Inflammatory macrophage treated with lipopolysaccharide for 4 hours (primary cell): Measurements from ENCODE around the gene ZNF343.
"Not testable (repeated sequence)": the region's sequence is repeated elsewhere in the genome, so short reads cannot be mapped to it uniquely, and the experiment has no call there.

Experiments used
- DNase-seq: peaks from one replicate; pipeline ENCODE4 v3.0.0-alpha.2; 2020

ZNF343 gene

DNA sequence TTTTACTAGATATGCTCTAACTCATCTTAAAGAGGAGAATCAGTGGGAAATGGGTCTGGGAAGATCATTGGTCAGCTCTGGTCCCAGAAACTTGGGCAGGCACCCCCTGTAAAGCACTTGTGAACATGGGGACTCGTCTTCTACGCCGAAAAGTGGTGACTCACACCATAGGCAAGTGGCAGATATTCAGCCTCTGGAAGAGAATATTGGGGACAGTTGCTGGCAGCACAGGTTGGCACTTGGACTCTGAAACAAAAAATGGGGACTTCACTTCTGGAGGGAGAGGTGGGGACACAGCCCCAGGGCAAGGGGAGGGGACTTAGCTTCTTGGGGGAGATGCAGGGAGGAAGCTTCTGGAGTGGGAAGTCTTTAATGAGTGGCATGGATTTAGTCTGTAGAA, 11.9 kb upstream of the ZNF343 start:
- no peak for DNase-seq

DNA sequence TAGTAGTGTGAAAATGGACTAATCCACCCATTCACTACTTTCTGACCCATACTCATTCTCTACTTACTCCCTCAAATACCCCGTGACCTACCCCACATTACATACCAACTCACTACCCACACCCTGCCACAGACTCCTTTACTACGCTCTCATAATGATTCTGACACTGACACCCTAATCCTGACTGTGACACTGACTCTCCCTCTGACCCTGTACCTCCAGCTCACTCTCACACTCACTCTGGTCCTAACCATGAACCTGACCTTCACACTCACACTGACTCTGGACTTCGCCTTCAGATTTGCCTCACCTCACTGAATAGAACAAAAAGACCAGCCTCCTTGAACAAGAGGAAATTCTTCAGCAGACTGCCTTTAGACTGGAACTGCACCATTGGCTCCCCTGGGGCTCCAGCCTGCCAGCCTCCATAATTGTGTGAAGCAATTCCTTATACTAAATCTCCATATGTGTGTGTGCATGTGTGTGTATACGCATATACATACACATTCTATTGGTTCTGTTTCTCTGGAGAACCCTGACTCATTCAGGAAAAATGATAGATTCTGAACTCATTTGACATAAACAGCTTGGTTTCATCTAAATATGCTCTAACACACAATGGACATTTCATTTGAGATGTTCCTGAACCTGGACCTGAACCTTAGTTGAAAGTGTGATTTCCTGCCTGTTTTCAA, 10.5 kb upstream of the ZNF343 start:
- no peak for DNase-seq

DNA sequence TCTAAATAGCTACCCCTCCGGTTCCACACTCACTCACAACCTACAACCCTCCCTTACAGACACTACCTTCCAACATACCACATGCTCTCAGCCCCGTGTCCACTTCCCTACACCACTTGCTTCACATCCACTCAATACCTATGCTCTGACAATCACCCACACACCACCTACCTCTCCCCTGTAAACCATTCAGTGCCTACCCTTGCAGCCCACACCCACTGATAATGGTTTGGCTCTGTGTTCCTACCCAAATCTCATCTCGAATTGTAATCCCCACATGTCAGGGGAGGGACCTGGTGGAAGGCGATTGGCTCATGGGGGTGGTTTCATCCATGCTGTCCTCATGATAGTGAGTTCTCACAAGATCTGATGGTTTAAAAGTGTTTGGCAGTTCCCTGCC, 9.8 kb upstream of the ZNF343 start:
- DNase-seq, result no peak

DNA sequence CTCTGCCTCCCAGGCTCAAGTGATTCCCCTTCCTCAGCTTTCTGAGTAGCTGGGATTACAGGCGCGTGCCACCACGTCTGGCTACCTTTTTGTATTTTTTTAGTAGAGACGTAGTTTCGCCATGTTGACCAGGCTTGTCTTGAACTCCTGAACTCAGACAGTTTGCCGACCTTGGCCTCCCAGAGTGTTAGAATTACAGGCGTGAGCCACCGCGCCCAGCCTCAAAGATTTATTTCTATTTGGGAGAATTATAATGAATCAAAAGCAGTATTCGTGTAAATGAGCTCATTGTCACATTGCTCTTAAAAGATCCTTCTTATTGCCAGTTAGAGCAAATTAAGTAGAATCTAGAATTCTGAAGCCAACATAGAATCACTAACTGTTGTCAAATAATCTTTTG, 9.4 kb upstream of the ZNF343 start:
- DNase-seq, result no peak

DNA sequence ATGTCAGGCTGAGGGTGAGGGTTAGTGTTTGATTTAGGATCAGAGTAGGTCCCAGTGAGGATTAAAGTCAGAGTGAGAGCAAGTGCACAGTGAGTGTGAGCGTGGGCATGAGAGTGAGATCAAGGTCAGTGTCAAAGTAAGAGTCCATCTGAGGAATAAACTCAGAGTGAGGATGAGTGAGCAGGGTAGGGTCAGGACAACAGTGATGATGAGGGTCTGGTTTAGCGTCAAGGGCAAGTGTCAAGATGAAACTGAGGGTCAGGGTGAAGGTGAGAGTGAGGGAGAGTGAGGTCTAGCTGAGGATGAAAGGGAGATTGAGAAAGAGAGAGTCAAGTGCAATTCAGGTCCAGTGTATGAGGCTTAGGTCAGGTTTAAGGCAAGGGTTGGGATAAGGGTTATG, 7.7 kb upstream of the ZNF343 start:
- no peak for DNase-seq

DNA sequence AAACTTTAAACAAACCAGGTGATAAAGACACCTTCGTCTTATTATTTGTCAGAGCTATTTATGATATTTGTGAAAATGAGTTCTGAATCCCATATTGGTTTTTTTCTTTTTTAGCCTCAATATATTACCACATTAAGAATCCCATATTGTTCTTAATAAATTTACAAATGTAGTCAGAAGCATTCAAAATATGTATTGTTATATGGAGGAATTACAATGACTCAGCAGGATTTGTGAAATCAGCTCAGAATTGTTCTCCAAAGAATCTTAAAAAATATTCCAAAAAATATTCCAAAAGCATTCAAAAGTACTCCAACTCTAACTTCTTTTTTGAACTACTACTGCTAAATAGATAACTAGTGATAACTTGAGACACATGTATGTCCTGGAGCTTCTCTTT, 6.5 kb upstream of the ZNF343 start:
- no peak for DNase-seq

DNA sequence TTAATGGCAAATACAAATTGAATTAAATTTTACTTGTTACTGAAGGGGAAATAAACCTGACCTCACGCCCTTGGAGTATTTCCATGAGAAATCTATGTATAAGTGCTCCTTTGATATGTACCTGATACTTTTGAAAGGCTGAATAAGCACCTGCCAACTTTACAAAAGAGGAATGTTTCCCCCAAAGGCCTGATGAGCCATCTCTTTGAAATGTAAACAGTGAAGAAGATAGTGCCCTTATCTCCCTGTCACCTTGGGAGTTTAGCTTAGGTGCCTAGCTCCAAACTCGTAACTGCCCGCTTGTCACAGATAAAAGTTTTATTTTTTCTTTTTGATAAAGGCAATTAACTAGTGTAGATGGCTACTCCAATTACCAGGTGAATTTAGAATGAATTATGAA, 1.1 kb upstream of the ZNF343 start:
- no peak for DNase-seq

DNA sequence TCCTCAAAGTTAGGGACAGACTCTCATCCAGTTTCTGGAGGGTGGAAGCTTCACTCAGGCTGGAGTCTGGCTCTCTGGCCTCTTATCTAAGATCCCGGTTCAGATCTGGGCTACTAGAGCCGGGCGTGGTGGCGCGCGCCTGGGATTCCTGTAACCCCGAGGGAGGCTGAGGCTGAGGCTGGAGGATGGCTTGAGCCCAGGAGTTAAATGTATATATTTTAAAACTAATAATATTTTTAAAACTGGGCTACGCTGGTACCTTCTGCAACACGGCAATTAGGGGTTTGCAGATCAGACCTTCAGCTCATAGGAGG, 710 bp upstream of the ZNF343 start:
- DNase-seq, result no peak

DNA sequence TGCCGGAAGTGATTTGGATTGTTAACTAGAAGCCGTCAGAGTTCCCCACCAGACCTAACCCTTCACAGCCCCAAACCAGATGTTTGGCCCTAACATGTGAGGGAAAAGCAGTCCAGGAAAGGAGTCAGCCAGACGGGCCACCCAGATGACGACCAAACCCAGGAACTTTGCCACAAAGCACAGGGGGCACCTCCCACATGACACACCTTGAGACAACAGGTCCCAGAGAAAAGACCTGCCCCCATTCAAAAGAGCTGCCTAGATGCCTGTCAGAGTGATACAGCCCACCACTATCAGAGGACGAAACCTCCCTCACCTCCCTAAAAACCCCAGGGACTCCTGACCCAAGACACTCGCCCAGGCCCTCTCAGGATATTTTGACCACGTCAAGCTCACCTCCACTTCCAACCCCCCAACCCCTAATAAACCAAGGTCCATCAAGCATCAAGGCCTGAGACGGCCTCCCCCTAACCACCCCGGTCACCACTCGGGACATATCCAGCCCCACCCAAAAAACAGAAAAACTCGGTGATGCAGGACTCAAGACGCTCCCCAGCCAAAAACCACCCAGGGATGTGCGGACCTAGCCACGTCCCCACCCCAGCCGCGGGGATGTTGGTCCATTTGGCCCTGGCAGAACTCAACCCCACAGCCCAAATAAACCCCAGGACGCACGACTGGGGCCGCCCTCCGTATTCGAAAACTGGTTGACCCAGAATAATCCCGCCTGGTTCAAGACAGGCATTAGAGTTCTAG, 662 bp downstream of the ZNF343 start:
- no peak for DNase-seq

DNA sequence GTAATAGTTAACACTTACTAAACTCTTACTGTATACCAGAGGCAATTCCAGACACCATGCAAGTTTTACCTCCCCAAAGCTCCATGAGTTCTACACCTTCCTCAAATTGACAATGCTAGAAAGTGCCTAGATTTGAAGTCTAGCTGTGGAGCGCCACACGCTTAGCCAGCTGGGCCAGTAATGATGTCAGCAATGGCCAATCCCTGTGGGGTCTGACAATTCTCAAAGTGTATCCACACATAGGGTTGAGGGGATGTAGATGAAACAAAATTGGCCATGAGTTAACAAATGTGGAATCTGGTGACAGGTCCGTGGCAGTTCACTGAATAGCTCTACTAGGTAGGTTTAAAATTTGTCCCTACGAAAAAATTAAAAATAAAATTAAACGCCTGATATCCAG, 1.3 kb downstream of the ZNF343 start:
- DNase-seq, result no peak

DNA sequence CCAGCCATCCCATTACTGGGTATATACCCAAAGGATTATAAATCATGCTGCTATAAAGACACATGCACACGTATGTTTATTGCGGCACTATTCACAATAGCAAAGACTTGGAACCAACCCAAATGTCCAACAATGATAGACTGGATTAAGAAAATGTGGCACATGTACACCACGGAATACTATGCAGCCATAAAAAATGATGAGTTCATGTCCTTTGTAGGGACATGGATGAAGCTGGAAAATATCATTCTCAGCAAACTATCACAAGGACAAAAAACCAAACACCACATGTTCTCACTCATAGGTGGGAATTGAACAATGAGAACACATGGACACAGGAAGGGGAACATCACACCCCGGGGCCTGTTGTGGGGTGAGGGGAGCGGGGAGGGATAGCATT, 2.3 kb downstream of the ZNF343 start:
- not testable (repeated sequence) for DNase-seq

DNA sequence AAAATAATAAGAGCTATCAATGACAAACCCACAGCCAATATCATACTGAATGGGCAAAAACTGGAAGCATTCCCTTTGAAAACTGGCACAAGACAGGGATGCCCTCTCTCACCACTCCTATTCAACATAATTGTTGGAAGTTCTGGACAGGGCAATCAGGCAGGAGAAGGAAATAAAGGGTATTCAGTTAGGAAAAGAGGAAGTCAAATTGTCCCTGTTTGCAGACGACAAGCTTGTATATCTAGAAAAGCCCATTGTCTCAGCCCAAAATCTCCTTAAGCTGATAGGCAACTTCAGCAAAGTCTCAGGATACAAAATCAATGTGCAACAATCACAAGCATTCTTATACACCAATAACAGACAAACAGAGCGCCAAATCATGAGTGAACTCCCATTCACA, 3.9 kb downstream of the ZNF343 start:
- not testable (repeated sequence) for DNase-seq

DNA sequence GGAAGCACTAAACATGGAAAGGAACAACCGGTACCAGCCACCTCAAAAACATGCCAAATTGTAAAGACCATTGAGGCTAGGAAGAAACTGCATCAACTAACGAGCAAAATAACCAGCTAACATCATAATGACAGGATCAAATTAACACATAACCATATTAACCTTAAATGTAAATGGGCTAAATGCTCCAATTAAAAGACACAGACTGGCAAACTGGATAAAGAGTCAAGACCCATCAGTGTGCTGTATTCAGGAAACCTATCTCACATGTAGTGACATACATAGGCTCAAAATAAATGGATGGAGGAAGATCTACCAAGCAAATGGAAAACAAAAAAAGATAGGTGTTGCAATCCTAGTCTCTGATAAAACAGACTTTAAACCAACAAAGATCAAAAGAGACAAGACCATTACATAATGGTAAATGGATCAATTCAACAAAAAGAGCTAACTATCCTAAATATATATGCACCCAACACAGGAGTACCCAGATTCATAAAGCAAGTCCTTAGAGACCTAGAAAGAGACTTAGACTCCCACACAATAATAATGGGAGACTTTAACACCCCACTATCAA, 5.8 kb downstream of the ZNF343 start:
- not testable (repeated sequence) for DNase-seq

DNA sequence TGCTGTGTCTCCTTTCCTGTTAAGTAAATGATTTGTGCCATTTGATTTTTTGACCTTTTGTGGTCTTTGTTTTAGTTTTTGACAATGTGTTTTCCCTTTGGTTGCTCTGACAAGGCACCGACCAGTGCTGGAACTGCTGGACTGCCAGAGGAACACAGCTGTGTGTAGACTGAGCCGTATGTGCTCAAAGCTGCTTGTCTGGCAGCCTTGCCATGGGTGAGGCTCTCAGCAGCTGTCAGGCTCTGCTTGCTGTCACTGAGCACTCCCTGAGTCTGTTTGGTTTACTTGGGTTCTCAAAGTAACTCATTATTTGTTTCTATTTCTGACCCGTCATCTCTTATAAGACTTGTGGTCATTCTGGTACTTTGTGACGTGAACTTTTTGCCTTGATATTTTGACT, 23.1 kb downstream of the ZNF343 start:
- DNase-seq, result no peak

DNA sequence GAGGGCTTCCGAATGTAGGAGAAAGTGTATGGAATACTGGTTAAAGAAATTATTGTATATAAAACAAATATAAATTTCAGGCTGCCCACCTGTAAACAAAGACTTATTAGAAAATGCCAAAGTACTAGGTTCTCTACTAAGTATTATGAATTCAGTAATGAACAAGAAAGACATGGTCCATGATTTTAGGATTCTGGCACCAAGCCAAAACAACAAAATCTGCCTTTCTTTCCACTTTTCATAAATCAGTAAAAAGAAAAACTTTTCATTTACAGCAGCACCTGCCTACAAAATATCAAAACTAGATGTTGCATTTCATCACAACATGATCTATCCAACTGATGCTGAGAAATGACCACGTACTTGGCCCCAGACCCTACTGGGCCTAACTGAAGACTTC, 23.6 kb downstream of the ZNF343 start:
- no peak for DNase-seq

DNA sequence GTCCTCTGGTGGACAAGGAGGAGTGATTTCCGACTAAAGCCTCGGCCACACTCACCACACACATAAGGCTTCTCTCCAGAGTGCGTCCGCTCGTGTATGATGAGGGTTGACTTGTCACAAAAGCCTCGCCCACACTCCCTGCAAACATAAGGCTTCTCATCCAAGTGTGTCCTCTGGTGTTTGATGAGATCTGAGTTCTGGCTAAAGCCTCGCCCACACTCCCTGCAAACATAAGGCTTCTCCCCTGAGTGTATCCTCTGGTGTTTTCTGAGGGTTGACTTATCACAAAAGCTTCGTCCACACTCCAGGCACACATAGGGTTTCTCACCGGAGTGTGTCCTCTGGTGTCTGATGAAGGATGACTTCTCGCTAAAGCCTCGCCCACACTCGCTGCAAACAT, 25.2 kb downstream of the ZNF343 start:
- DNase-seq, result no peak

DNA sequence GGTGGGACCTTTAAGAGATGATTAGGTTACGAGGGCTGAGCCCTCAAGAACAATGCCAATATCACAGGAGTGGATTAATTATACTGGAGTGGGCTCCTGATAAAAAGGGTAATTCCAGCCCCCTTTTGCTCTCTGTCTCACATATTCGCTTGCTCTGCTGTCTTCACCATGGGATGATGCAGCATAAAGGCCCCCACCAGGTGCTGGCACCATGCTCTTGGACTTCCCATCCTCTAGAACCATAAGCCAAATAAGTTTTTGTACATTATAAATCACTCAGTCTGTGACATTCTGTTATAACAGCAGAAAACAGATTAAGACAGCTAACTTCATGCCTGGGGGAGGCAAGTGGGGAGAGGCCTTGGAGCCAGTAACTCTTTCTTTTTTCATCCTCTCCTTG, 28.3 kb downstream of the ZNF343 start:
- DNase-seq, result no peak

DNA sequence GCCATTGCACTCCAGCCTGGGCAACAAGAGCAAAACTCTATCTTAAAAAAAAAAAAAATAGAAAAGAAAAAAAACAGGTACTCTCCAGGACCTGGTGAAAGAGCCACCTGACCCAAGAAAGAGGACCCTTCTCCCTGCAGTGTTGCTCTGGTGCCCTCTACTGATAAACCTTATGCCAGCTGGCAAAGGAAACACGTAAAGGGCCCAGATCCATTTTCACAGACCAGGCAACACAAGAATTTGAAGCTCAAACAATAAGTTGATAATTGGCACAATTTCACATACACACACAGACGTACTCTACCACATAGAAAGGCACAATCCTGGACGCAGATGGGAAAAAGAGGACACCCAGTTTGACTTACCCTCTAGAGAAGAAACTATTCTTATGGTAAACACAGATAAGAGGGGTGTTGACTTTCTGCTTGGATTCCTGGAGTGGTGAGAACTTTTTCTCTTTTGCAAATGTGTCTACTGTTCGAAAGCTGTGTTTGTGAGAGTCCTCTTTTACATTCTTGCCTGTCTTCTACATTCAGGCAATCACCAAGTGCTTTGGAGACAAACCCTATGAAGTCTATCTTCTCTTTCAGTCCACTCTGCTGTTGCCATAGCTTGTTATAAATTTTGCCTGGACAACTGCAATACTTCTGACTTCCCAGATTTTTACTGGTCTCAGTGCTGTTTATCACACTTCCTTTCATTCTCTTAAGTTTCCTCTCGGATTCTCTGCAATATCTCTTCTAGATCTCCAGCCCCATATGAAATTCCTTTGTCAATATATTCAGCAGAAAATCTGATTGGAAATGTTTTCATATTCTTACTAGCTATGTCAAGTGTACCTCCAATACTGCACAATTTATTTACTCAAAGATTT, 31.7 kb downstream of the ZNF343 start:
- no peak for DNase-seq

DNA sequence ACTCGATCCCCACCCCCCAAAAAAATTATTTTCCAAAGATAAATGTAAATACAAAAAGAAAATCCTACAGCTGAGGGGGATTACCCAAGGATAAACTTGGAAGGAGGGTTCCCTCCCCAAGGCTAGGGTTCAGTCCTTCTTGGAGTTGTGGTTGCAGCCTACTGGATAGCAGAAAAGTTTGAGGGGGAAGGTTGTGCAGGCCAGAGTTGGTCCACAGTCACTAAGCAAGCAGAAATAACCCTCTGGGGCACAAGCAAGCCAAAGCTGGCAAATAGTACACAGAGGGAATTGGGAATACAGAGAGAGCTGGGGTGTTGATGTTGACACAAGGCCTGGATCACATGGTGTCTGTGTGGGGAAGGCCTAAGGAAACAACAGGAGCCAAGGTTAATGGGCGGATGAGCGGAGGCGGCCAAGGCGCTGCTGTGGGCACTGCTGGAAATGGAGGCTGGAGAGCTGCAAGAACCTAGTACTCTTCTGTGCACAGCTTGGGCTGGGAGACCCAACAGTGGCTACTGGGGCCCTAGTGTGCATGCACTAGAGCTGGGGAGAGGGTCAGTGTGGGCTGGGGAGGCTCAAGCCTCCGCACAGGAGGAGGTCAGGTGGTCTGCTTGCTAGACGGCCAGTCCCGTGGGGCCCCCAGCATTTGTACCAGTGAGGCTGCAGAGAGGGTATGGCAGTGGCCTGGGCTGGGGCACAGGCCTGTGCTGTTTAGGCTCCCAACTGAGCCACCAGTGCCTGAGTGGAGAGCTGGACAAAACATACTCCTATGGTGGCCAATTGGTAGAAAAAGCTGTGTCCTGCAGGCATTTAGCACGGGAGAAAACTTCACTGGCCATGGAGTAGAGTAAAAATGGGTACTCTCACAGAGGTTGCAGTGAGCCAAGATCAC, 32.6 kb downstream of the ZNF343 start:
- DNase-seq, result no peak

DNA sequence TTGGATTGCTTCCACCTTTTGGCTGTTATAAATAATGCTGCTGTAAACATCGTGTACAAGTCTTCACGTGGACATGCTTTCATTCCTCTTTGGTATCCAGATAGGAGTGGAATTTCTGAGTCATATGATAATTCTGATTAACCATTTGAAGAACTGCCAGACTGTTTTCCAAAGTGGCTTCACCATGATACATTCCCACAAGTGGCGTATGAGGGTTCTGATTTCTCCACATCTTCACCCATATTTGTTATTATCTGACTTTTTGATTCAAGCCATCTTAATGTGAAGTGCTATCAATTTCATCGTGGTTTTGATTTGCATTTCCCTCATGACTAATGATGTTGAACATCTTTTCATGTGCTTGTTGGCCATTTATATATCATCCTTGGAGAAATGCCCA, 35.2 kb downstream of the ZNF343 start:
- no peak for DNase-seq

DNA sequence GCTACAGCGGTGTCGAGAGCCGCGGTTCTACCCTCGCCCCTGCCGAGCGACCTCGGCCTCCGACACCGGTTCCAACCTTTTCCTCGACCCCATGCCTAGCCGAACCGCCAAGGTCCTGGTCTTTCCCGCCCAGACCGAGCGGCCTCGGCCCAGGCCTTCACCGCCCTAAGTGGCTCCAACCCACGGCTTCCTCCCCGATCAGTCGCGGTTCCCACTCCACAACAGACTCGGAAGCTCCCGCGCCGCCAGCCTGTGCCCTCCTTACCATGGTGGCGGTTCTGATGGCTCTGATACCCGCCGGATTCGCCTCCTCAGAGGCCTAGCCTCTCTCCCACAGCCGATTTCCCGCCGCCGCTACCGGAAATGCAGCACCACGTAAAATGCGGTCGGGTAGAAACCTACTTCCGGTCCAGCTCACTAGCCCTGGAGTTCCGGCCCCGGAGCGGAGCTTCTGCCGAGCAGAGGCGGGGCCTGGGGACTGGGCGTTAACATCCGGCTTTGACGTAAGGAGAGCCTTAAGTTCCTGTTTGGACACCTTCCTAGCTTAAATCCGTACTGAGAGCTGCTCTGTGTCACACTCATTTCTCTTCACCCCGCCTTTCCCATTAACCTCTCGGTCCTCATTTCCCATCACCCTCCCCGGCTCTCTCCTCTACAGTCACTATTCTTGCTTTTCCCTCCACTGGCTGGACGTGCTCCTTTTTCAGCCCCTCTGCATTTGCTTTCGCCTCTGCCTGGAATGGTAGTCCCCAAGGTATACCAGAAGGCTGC, 38.1 kb downstream of the ZNF343 start, which contains the start of gene SNRPB:
SNRPB (minus strand) TSS at position 367 of the 771 bp plus-strand sequence; CDS start at position 268, 99 bp downstream.
- DNase-seq, result peak; percentile 99

DNA sequence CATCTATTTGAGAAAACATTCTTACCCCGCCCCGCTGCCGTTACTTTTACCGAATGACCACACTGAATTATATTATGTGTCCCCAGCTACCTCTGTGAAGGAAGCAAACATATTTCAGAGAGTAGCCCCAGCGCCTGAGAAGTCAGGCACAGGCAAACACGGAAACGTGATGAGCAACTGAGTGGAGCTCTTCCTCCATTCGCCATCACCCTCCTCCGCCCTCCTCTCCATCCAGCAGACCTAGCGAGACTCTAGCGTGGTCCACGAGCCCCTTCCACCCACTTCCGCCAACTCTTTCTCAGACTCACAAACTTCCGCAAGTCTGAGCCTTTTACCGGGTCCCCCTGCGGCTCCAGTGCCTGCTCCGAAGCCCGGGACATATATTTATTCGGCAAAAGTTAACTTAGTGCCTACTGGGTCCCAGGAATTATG, 38.7 kb downstream of the ZNF343 start:
- DNase-seq, result peak; percentile 60
